BJ (cell line): Measurements from ENCODE around the gene MOGAT3. TPM values are rescaled to one million over a fixed set of nuclear protein-coding genes. Genes with fewer than 3 reads are reported as not detected.
A peak's percentile ranks its signal among the peaks of the same experiment; 100 is the strongest.

Experiments used
- CTCF ChIA-PET: fragments of 350-600 bp; formaldehyde crosslinking; extraction: SDS; loops from one replicate; lab custom pipeline; 2021; ENCODE audit warnings: antibody characterized with exemption, inconsistent platforms; lab: Yijun Ruan, JAX
- POLR2A ChIA-PET: fragments of 300-600 bp; sonication (Branson Sonifier 250); formaldehyde crosslinking; extraction: SDS; loops from one replicate; lab custom pipeline; 2021; ENCODE audit warnings: antibody characterized with exemption; lab: Charles Lee
- DNase-seq: peaks from one replicate; pipeline ENCODE4 v3.0.0-alpha.2; 2011; ENCODE audit warnings: low read depth
- H3K27me3 ChIP-seq: 2 replicates; pipeline ENCODE4 v1.6.0; 2011; ENCODE audit warnings: low read length; ENCODE audit not compliant: control insufficient read depth, insufficient read depth
- H3K36me3 ChIP-seq: 2 replicates; pipeline ENCODE4 v1.5.1; 2011; ENCODE audit warnings: low read length; ENCODE audit not compliant: control insufficient read depth, insufficient read depth
- H3K4me3 ChIP-seq: 2 replicates; pipeline ENCODE4 v1.5.1; 2011; ENCODE audit warnings: low read depth, mild to moderate bottlenecking, control low read depth, low read length
- CTCF ChIP-seq: IDR thresholded peaks from 2 replicates; pipeline ENCODE4 v1.5.1; 2011; ENCODE audit warnings: low read depth, mild to moderate bottlenecking, control low read depth, inconsistent platforms, low read length, moderate library complexity; ENCODE audit not compliant: insufficient read depth
- polyA plus RNA-seq: library from polyadenylated mRNA; depleted of rRNA; stranded (reverse); fragments of >200 nt; gene quantifications from 2 replicates; pipeline ENCODE4 v1.2.3, GENCODE V29; 2011

Gene MOGAT3
- polyA plus RNA-seq, 1 experiment, result not detected

DNA sequence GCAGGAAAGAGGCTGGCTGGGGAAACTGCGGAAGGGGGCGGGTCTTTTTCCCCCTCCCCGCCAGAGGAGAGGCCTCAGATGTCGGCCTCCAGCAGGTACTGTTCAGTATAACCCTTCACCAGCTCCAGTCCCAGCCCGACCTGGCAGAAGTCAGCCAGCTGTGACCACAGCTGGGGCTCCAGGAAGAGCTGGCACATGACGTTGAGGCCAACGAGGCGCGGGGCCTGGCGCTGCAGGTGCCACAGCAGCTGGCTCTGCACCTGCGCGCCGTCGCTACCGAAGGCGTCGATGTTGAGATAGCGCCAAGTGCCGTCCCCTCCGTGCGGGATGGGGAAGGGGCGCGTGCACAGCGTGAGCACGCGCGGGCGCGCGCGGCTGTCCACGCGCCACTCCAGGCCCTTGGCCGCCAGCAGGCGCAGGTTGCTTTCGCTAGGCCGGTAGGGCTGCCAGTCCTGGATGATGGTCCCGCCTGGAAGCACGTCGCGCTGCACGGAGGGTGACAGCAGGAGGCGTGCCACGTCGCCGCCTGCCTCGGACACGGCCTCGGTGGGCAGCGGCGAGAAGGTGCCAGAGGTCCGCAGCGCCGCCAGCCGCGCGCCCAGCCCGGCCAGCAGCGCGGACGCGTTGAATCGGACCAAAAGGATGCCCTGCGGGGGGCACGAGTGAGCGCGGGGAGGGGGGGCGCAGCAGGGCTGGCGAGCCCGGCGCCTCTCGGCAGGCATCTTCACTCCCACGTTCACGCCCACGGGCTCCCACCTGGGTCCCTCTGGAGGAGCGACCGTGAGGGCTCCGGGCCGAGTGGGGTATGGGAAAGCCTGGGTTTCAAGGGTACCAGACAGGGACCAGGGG lies 28.6 kb downstream of the MOGAT3 start:
- TF ChIP-seq CTCF, result no peak
- CTCF ChIA-PET, result interaction anchor here (0.6 to 3.0 kb wide), 10 partner anchors 20 to 197 kb away, joined by 3 to 31 read pairs (median 8); partner anchors contain the start of genes PLOD3 and ZNHIT1
- Histone ChIP-seq H3K4me3 (no peak overlapping the region), H3K36me3 (no peaks in the 10 kb centered on the region), H3K27me3 (peaks cover 54% of the 10 kb centered on the region)
- POLR2A ChIA-PET, result no interaction called here
- no peak for DNase-seq

GRCh38 chr7:101171442-101171837 lies 29.4 kb downstream of the MOGAT3 start:
- Histone ChIP-seq H3K27me3 (peaks cover 52% of the 10 kb centered on the region), H3K36me3 (no peaks in the 10 kb centered on the region), H3K4me3 (no peak overlapping the region)
- DNase-seq, result no peak
- TF ChIP-seq CTCF, result peak; percentile 46
- POLR2A ChIA-PET, result no interaction called here
- CTCF ChIA-PET, result interaction anchor here (0.6 to 3.0 kb wide), 10 partner anchors 22 to 196 kb away, joined by 3 to 31 read pairs (median 7); partner anchors contain the start of genes PLOD3 and ZNHIT1

GRCh38 chr7:101170617-101171441 lies 30.0 kb downstream of the MOGAT3 start:
- Histone ChIP-seq H3K4me3 (no peak overlapping the region), H3K36me3 (no peaks in the 10 kb centered on the region), H3K27me3 (peaks cover 52% of the 10 kb centered on the region)
- TF ChIP-seq CTCF, result no peak
- ChIA-PET POLR2A (no interaction called here), CTCF (interaction anchor here (0.6 to 3.0 kb wide), 20 partner anchors 7 to 195 kb away, joined by 3 to 31 read pairs (median 3); partner anchors contain the start of genes AP1S1, PLOD3 and ZNHIT1)
- DNase-seq, result no peak

GRCh38 chr7:101169838-101170551 lies 30.8 kb downstream of the MOGAT3 start:
- Histone ChIP-seq H3K36me3 (no peaks in the 10 kb centered on the region), H3K27me3 (peaks cover 46% of the 10 kb centered on the region), H3K4me3 (no peak overlapping the region)
- no peak for DNase-seq
- TF ChIP-seq CTCF, result peak; percentile 95
- ChIA-PET CTCF (interaction anchor here (0.6 to 3.0 kb wide), 13 partner anchors 8 to 111 kb away, joined by 3 to 31 read pairs (median 4); partner anchors contain the start of gene AP1S1), POLR2A (no interaction called here)
